GM19438 (cell line): ENCODE data around the gene HAUS5.
"Not testable (repeated sequence)": the region's sequence is repeated elsewhere in the genome, so short reads cannot be mapped to it uniquely, and the experiment has no call there.

Experiments used
- ATAC-seq: cut with Tn5 transposase; IDR thresholded peaks from one replicate; pipeline ENCODE4 v1.9.1; 2021; ENCODE audit warnings: low read depth; ENCODE audit not compliant: unreplicated experiment

Gene HAUS5

DNA sequence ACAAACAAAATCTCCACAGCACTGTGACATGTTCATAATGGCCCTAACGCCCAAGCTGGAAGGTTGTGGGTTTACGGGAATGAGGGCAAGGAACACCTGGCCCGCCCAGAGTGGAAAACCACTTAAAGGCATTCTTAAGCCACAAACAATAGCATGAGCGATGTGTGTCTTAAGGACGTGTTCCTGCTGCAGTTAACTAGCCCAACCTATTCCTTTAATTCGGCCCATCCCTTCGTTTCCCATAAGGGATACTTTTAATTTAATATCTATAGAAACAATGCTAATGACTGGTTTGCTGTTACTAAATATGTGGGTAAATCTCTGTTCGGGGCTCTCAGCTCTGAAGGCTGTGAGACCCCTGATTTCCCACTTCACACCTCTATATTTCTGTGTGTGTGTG, 5.4 kb upstream of the HAUS5 start:
- not testable (repeated sequence) for ATAC-seq

DNA sequence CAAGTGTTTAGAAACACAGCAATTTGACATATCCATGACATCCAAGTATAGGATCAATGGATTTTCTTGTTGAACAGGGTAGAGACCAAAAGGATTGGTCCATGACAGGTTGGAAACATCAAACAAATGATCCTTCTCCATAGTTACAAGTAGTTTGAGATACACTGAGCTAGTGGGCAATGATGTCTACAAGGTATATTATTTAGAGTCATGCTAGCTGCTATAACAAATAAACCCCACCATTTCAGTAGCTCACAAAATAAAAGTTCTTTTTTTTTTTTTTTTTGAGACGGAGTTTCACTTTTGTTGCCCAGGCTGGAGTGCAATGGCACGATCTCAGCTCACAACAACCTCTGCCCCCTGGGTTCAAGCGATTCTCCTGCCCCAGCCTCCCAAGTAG, 4.9 kb upstream of the HAUS5 start:
- ATAC-seq: no peak

DNA sequence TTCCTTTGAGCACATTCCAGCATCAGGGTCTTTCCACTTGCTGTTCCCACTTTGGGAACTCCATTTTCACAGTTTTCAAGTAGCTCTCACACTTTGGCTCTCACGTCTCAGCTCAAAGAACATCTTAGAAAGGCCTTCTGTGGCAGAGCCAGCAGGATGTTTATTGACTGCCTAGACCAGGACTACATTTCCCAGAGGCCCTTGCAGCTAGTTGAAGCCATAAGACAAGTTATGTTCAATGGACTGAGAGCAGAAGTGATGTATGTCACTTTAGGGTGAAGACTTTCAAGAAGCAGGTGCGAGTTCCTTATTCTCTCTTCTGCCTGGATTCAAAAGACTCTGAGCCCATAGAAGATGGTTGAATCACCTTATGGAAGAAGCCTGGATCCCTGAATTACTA, 4.3 kb upstream of the HAUS5 start:
- ATAC-seq: no peak

DNA sequence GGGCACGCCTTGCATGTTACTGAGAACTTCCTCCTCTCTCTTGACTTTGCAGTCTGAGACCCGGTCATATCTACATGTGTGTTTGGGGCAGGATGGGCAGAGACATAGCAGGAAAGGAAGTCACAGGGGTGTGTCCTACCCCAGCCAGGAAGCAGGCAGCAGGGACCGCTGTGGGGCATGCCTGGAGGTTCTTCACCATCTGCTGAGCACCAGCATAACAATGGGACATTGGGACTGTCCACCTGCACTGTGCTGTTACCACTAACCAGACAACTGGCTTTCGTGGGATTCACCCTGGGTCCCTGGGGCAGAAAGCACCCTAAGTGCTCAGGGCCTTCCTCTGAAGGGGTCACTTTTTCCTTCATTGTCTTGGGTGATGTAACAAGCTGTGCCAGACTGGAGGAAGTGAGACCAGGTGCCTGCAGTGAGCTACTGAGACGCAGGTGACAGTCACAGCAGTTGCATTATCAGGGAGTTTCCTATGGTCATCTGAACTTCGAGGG, 2.6 kb upstream of the HAUS5 start:
- ATAC-seq: no peak

DNA sequence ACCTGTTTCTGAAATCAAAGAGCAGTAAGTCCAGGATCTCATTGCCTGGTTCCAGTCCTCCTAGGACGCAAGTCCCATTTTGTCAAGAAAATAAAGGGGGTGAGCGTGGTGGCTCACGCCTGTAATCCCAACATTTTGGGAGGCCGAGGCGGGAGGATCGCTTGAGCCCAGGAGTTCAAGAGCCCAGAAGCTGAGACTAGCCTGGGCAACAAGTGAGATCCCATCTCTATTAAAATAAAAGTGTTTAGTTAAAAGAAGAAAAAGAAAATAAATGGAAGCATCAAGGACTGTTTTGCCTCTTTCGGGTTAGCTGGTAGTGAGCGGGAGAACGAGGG, 344 bp upstream of the HAUS5 start:
- ATAC-seq: peak; percentile 5

DNA sequence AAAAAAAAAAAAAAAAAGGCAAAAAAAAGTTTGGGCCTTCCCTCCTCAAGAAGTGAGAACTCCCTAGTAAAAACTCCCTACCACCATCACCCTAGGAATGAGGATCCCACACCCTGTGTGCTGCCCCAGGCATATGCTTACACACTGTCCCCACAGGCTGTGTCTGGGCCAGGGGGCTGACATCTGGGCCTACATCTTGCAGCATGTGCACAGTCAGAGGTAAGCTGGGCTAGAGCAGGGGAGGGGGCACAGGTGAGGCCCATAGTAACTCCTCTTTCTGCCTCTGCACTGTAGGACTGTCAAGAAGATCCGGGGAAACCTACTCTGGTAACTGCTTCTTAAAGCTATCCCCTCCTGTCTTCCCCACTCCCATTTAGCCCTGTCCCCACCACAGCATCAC, 1.0 kb downstream of the HAUS5 start:
- ATAC-seq: no peak

DNA sequence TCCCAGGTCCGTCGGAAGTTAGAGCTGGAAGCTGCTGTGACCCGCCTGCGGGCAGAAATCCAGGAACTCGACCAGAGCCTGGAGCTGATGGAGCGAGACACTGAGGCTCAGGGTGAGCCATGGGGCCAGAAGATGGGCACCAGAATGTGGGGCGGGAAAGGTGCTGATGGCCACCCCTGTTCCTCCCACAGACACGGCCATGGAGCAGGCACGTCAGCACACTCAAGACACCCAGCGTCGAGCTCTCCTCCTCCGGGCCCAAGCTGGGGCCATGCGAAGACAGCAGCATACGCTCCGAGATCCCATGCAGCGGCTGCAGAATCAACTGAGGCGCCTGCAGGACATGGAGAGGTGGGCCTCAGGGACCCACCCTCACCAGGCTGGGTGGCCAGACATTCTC, 2.5 kb downstream of the HAUS5 start:
- ATAC-seq: no peak

DNA sequence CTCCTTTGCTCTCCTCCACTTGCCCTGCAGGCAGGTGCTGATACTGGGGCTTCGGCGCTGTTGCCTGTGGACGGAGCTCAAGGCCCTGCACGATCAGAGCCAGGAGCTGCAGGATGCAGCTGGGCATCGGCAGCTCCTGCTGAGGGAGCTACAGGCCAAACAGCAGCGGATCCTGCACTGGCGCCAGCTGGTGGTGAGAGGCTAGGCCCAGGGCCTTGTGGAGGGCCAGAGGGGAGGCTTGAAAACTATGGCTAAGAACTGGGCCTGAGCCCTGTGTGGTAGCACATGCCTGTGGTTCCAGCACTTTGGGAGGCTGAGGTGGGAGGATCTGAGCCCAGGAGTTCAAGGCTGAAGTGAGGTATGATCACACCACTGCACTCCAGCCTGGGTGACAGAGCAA, 6.3 kb downstream of the HAUS5 start:
- no peak for ATAC-seq

DNA sequence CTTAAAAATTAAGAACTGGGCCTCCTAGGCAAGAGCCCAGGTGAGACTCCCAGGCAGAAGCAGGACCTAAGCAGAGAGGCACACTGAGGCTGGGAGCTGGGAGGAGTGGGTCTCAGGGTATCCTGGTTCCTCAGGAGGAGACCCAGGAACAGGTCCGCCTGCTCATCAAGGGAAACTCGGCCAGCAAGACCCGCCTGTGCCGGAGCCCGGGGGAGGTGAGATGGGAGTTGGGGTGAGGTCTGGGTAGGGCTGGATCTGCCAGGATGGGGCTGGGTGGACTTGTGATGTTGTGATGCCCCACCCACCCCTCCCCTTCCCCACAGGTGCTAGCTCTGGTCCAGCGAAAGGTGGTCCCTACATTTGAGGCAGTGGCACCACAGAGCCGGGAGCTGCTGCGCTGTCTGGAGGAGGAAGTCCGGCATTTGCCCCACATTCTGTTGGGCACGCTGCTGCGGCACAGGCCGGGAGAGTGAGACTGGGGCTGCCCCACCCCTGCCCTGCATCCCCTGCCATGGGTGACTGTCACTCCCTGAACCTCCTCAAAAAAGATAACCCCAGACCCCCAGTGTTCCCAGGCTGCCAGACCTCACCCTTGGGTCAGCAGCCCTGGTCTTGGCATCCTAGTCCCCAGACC, 6.9 kb downstream of the HAUS5 start:
- ATAC-seq: no peak

DNA sequence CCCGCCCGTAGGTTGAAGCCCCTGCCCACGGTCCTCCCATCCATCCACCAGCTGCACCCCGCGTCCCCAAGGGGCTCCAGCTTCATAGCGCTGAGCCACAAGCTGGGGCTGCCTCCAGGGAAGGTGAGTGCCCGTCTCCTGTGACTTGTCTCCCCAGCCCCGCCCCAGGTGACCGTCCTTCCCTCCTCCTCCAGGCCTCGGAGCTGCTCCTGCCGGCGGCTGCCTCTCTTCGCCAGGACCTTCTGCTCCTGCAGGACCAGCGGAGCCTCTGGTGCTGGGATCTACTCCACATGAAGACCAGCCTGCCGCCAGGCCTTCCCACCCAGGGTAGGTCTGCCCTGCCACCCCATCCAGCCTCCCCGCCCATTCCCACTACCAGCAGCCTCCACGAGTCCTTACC, 7.5 kb downstream of the HAUS5 start:
- ATAC-seq: no peak

DNA sequence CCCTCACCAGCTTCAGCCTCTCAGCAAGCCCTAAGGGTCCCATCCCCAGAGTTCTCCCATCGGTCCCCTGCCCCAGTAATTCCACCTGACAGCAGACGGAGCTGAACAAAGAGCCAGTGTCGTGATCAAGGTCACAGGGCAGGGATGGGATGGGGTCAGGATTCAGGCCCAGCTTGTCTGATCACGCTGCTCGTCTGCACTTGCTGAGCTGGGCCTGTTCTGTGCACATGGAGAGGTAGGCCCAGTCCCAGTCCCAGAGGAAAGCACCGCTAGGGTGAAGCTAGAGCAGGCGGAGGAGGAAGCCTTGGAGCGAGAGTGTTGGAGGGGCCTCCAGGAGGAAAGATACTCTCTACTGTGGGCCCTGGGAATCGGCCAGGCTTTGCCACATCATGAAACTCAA, 9.2 kb downstream of the HAUS5 start:
- ATAC-seq: no peak

DNA sequence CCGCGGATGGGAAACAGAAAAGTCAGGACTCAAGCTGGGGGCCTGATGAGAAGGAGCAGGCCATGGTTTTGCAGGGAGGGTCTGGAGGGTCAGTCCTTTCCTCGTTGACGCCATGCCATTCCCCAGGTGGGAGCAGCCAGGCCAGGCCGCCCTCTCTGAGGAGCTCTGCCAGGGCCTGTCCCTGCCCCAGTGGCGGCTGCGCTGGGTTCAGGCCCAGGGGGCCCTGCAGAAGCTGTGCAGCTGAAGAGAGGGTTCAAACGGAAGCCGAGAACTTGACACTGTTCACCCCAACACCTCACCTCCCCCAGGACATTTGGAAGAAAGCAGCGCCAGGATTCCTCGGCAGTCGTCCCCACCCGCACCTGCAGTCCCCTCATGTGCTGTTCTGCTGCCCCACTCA, 10.2 kb downstream of the HAUS5 start:
- no peak for ATAC-seq

DNA sequence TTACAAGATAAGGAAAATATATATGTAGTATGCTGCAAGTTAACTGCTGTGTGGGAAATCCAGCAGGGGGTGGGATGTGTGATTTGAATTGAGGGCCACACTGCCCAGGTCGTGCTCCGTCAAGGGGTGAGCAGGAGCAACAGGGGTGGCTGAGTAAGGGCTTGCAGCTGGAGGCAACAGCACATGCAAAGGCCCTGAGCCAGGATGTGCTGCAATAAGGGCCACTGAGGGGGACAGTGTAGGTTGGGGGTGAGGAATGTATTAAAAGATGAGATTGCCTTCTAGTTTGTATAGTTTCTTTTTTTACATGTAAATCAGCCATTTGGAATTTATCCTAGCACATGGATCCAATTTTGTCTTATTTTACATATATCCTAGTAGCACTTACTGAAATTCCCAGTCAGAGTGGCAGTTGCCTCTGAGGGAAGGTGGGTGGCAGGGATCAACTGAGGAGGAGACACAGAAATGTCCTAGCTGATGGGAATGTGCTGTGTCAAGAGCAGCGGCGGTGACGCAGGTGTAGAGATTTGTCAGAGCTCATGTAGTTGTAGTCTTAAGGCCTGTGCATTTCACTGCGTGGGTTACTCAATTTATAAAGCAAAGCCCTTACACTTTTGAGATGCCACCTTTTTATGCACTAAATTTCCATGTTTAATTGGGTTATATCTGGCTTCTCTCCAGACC, 10.9 kb downstream of the HAUS5 start:
- no peak for ATAC-seq

DNA sequence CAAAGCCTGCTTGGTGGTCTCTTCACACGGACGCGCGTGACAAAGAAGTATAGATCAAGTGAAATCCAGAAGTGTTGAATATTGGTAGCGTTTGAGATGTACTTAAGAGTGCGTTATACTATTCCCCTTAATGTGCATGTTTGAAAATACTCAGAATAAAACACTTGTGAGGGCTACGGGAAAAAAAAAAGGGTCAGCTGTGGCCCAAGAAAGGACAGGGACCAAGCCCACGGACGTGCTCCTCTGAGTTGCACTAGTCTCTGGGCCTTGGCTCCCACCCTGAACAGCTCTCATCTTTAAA, 15.7 kb downstream of the HAUS5 start:
- no peak for ATAC-seq

DNA sequence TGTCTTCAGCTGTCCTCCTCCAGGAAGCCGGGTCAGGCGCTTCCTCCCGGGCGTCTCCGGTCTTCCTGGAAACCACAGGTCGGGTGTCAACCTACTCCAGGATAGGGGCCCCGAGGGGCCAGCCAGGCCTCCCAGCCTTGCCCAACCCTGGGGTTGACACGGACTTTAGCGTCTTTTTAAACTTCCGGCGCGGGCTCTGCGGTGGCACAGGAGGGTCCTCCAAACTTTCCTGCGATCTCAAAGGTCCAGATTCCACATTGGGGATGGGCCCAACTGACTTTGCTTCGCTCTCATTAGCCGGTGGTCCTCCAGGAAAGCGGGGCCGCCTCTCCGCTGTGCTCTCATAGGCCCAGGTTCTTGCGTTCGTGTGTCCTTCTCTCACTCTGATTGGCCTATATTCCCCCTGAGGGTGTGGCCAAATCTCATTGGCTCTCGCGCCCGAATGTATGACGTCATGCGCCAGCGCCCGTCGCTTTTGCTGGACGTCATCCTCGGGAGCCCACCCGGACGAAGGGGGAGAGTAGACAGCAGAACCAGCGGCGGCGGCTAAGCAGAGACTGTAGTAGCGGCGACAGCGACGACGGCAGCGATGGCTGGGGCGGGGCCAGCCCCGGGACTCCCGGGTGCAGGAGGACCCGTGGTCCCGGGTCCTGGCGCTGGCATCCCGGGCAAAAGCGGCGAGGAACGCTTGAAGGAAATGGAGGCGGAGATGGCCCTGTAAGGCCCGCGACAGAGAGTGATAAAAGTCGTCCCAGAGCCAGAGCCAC, 16.2 kb downstream of the HAUS5 start, which contains the start of gene RBM42:
TSS of gene RBM42 (plus strand) at position 472 of the 767 bp plus-strand sequence. CDS start at position 590, 118 bp downstream.
- peak; percentile 94 for ATAC-seq

DNA sequence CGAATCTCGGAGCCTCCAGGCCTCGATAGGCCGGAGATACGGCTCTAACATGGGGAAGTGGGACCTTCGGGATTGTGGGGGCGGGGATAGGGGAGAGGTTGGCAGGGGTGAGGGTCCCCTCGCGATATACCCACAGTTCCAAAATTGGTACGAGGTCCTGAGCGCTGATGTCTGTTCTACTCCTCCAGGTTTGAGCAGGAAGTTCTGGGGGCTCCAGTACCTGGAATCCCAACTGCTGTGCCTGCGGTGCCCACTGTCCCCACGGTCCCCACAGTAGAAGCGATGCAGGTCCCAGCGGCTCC, 16.7 kb downstream of the HAUS5 start:
- ATAC-seq: no peak

DNA sequence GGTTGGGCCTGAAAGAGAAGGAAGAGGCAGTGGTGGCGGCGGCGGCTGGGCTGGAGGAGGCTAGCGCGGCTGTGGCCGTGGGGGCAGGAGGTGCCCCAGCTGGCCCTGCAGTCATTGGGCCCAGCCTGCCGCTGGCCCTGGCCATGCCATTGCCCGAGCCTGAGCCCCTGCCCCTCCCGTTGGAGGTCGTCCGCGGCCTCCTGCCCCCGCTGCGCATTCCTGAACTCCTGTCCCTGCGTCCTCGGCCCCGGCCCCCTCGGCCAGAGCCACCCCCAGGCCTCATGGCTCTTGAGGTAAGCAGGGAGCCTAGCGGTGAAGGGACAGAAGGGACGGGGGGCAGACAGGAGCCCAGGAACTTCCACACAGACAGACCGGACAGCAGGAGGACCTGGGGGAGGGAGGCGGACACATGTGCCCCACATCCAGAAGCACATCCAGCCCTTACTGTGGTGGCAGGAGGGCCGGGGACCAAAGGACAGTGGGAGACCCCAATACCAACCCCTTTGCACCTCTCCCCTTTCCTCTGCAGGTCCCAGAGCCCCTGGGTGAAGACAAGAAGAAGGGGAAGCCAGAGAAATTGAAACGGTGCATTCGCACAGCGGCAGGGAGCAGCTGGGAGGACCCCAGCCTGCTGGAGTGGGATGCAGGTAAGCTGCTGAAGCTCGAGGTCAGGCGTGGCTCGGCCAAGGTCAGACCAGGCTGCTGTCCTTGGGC, 21.3 kb downstream of the HAUS5 start:
- no peak for ATAC-seq

DNA sequence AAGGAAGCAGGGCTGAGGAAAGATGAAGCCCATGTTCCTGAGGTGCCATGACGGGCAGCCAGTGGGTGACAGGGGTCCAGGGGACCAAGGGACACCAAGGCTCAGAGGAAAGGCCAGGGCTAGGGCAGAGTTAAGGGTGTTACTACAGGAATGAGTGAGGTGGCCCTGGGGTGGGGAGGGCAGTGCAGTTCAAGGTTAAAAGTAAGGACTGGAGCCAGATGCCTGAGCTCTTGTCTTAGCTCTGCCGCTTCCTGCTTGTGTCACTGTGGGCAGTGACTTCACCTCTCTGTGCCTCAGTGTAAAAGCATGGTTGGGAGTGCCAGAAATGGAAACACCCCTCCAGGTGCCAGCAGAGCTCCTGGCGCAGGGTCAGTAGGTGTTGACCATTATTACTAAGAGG, 24.1 kb downstream of the HAUS5 start:
- no peak for ATAC-seq

DNA sequence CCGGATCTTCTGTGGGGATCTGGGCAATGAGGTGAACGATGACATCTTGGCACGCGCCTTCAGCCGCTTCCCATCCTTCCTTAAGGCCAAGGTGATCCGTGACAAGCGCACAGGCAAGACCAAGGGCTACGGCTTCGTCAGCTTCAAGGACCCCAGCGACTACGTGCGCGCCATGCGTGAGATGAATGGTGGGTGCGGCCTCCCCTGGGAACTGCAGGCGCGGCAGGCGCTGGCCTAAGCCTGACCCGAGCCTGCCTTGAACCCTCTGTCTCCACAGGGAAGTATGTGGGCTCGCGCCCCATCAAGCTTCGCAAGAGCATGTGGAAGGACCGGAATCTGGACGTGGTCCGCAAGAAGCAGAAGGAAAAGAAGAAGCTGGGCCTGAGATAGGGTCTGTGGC, 24.6 kb downstream of the HAUS5 start:
- ATAC-seq: no peak

DNA sequence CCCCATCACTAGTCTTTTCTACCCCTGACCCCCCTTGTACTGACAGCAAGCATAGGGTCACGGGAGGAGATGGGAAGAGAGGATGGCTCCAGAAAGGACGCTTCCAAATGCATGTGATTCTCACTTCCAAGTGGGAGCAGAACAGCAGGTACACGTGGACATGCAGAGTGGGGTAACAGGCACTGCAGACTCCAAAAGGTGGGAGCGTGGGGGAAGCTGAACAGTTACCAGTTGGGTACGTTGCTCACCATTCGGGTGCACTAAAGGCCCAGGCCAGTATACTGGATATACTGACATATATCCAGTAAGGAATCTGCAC, 26.7 kb downstream of the HAUS5 start:
- no peak for ATAC-seq

DNA sequence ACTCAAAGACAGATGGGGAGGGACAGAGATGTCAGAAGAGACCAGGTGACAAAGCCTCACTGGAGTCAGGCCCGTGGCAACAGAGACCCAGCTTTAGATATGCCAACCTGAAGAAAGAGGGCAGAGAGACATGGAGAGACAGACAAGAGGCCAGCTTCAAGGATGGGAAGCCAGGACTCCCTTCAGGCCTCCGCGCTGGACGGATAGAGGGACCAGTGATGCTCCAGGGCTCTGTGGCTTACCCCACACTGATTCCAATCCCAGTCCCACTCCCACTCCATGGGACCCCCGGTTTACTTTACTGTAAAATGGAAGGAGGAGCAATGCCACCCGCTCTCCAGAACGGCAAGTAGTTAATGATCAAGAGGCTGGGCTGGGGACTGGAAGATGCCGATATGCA, 27.3 kb downstream of the HAUS5 start:
- no peak for ATAC-seq
